Kidney glomerular epithelial cell (primary cell): ENCODE data around the gene MAD2L2.

Experiments
- DNase-seq: peaks from one replicate; lab custom pipeline; 2025; lab: John Stamatoyannopoulos, UW

The MAD2L2 gene

DNA sequence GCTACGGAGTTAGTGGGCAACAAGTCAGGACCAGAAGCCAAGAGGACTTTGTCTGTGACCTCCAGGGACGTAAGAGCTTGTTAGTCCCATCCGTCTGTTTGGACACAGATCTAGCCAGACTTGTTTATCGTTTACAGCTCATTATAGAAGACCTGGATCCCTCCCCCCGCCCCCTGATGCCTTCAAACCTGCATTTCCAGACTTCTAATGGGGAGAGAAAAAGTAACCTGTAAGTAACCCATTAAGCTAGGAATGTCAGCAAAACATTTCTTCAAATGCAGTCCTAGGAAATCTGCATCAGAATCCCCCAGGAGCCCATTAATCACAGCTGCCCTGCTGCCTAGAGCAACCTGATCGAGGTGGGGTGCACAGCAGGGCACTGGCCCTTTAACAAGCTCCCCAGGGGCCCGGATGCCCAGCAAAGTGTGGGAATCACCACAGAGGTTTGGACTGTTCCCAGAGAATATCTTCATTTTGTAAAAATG lies 1.4 kb upstream of the MAD2L2 start:
- no peak for DNase-seq

GRCh38 chr1:11680270-11681070 lies 478 bp downstream of the MAD2L2 start:
- DNase-seq, result peak; percentile 23

GRCh38 chr1:11678442-11678841 lies 2.5 kb downstream of the MAD2L2 start:
- no peak for DNase-seq

GRCh38 chr1:11676386-11677103 lies 4.4 kb downstream of the MAD2L2 start:
- DNase-seq, result no peak

DNA sequence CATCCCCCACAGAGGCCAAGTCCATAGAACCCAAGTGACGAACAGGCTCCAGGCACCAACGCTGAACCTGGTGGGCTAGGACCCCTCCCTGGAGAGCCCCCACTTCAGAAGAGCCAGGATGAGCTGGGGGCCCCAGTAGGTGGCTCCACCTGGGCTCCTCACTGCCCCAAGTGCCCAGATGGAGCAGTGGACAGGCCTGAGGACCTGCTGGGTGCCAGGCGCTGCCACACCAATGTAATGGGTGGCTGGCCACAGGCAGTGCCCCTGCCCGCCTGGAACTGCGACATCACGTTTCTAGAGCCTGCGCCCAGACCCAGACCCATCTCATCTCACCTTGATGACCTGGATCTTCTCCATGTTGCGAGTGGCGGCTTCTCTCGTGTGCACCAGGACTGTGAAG lies 5.6 kb downstream of the MAD2L2 start:
- DNase-seq, result no peak

- DNase-seq, result no peak
Observed at GRCh38 chr1:11674488-11674887, 6.5 kb downstream of the MAD2L2 start.

GRCh38 chr1:11673089-11673769 lies 7.7 kb downstream of the MAD2L2 start:
- no peak for DNase-seq

DNA sequence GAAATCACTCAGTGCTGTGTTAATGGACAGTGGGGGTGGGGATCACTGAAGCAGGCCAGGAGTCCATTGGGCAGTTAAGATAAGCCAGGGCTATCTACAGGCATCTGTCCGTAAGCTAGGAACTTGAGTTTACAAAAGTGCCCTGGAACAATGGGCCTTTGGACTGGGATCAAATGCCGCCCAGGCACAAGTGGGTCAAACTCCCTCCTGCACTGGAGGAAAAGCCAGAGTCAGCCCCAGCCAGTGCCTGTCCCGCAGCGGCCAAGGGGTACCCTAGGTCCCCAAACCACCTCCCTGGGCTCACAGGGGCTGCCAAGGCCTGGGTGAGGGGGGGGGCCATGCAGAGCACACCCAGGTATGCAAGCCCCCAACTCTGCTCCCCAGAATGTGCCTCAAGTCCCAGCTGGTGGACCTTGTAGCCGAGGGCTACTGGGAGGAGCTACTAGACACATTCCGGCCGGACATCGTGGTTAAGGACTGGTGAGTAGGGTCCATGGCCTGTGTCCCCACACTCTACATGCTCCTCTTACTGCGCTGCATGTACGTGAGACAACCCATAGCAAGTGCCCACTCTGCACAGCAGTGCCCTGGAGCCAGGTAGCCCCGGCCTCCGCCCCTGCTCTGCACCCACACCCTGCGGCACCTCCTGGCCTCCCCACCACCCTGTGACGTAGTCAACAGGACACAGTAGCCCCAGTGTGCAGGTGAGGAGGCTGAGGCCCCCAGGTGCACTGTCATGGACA lies 9.2 kb downstream of the MAD2L2 start:
- DNase-seq, result no peak

DNA sequence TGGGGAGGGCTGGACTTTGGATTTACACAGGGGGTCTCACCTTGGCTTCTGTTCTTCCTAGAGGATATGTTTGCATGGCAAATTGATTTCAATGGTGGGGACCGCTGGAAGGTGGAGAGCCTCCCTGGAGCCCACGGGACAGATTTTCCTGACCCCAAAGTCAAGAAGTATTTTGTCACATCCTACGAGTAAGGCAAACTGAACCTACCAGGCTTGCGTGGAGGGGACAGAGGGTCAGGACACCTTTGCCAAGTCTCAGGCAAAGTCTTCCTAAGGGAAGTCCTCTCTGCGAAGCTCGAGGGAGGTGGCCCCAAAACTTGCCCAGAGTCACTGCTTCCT lies 9.8 kb downstream of the MAD2L2 start:
- DNase-seq, result no peak

- no peak for DNase-seq
Observed at GRCh38 chr1:11670747-11671146, 10.2 kb downstream of the MAD2L2 start.

GRCh38 chr1:11668516-11668915 lies 12.4 kb downstream of the MAD2L2 start:
- no peak for DNase-seq

GRCh38 chr1:11664336-11665065 lies 16.4 kb downstream of the MAD2L2 start:
- DNase-seq, result no peak

- no peak for DNase-seq
Observed at GRCh38 chr1:11661103-11661502, 19.8 kb downstream of the MAD2L2 start.

DNA sequence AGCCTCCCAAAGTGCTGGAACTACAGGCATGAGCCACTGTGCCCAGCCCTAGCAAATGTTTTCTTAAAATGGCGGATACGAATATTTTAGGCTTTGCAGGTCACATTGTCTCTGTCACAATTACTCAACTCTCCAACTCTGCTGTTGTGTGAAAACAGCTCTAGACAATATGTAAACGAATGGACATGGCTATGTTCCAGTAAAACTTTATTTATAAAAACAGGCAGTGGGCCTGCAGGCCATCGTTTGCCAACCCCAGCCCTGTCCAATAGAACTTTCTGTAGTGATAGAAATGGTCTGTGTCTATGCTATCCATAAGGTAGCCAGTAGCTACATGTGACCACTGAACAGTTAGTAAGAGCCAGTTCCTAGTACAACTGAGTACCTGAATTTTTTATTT lies 21.2 kb downstream of the MAD2L2 start:
- DNase-seq, result no peak

- no peak for DNase-seq
Observed at GRCh38 chr1:11658542-11658941, 22.4 kb downstream of the MAD2L2 start.

GRCh38 chr1:11657654-11658053 lies 23.3 kb downstream of the MAD2L2 start:
- no peak for DNase-seq

- no peak for DNase-seq
Observed at GRCh38 chr1:11654939-11655808, 25.8 kb downstream of the MAD2L2 start.

GRCh38 chr1:11654137-11654938 lies 26.6 kb downstream of the MAD2L2 start, which contains the start of the genes FBXO2 and FBXO44:
FBXO2 (minus strand) TSS chr1:11654429; CDS start chr1:11654340, 89 bp downstream.
FBXO44 (plus strand) TSS chr1:11654877; CDS start chr1:11655836, 959 bp downstream.
- peak; percentile 8 for DNase-seq

- no peak for DNase-seq
Observed at GRCh38 chr1:11653861-11654136, 27.1 kb downstream of the MAD2L2 start.
